WTC11 (cell line): Measurements from ENCODE around the gene ZNF48. TPM values are rescaled to one million over a fixed set of nuclear protein-coding genes. Genes with fewer than 3 reads are reported as not detected.

Experiments
- ATAC-seq: fragments of 200-7000 bp; cut with Tn5 transposase; 2 replicates; pipeline ENCODE4 v1.10.0; 2021; ENCODE audit warnings: mild to moderate bottlenecking, moderate library complexity
- CTCF ChIA-PET: fragments of 300-600 bp; sonication (Branson Sonifier 250); formaldehyde crosslinking; loops from one replicate; lab custom pipeline; 2021; ENCODE audit warnings: antibody characterized with exemption; lab: Charles Lee
- POLR2A ChIA-PET: fragments of 350-600 bp; sonication (Branson Sonifier 250); formaldehyde crosslinking; loops from one replicate; lab custom pipeline; 2021; ENCODE audit warnings: antibody characterized with exemption; lab: Charles Lee
- DNase-seq: peaks from one replicate; pipeline ENCODE4 v3.0.0; 2021; ENCODE audit warnings: low spot score
- H3K27ac Mint-ChIP-seq: 2 replicates; pipeline ENCODE4 v1.8.0; 2021; ENCODE audit warnings: mixed read lengths
- H3K27me3 Mint-ChIP-seq: 2 replicates; pipeline ENCODE4 v1.8.0; 2021; ENCODE audit warnings: low read depth, mild to moderate bottlenecking, moderate library complexity, mixed read lengths
- H3K36me3 Mint-ChIP-seq: 2 replicates; pipeline ENCODE4 v1.8.0; 2021; ENCODE audit warnings: mixed read lengths
- H3K4me1 Mint-ChIP-seq: 2 replicates; pipeline ENCODE4 v1.8.0; 2022; ENCODE audit warnings: mixed read lengths
- H3K4me3 Mint-ChIP-seq: 2 replicates; pipeline ENCODE4 v1.8.0; 2021; ENCODE audit warnings: mild to moderate bottlenecking, moderate library complexity, mixed read lengths
- H3K9me3 Mint-ChIP-seq: 2 replicates; pipeline ENCODE4 v1.8.0; 2021; ENCODE audit warnings: mixed read lengths
- AFF4 ChIP-seq: sonication (generic); formaldehyde crosslinking; IDR thresholded peaks from 2 replicates; pipeline ENCODE4 v1.8.1; 2023; ENCODE audit warnings: mild to moderate bottlenecking, missing genetic modification reagents, borderline replicate concordance
- EMX1 ChIP-seq: fragments of 250-450 bp; sonication (Bioruptor Pico); IDR thresholded peaks from 2 replicates; pipeline ENCODE4 v1.8.0; 2021; ENCODE audit warnings: mild to moderate bottlenecking
- ETV6 ChIP-seq: sonication (generic); formaldehyde crosslinking; IDR thresholded peaks from 2 replicates; pipeline ENCODE4 v1.8.1; 2022; ENCODE audit warnings: mild to moderate bottlenecking, missing genetic modification reagents
- FOXJ3 ChIP-seq: sonication (generic); formaldehyde crosslinking; IDR thresholded peaks from 2 replicates; pipeline ENCODE4 v1.9.0; 2021; ENCODE audit warnings: missing genetic modification reagents, mild to moderate bottlenecking, borderline replicate concordance
- GABPB1 ChIP-seq: sonication (generic); formaldehyde crosslinking; IDR thresholded peaks from 2 replicates; pipeline ENCODE4 v1.8.1; 2023; ENCODE audit warnings: mild to moderate bottlenecking, missing genetic modification reagents
- HMGA2 ChIP-seq: fragments of 250-450 bp; sonication (Bioruptor Pico); IDR thresholded peaks from 2 replicates; pipeline ENCODE4 v1.4.0; 2021; ENCODE audit warnings: mild to moderate bottlenecking, moderate library complexity
- KAT7 ChIP-seq: sonication (generic); formaldehyde crosslinking; IDR thresholded peaks from 2 replicates; pipeline ENCODE4 v1.8.1; 2023; ENCODE audit warnings: missing genetic modification reagents, mild to moderate bottlenecking, borderline replicate concordance
- NFYB ChIP-seq: sonication (generic); formaldehyde crosslinking; conservative IDR thresholded peaks from 2 replicates; pipeline ENCODE4 v1.8.0; 2022; ENCODE audit warnings: low read depth, missing genetic modification reagents
- NR1H2 ChIP-seq: sonication (generic); formaldehyde crosslinking; IDR thresholded peaks from 2 replicates; pipeline ENCODE4 v1.9.0; 2021; ENCODE audit warnings: mild to moderate bottlenecking, moderate library complexity, missing genetic modification reagents
- SMAD3 ChIP-seq: sonication (generic); formaldehyde crosslinking; IDR thresholded peaks from 2 replicates; pipeline ENCODE4 v1.8.0; 2022; ENCODE audit warnings: missing genetic modification reagents, mild to moderate bottlenecking, borderline replicate concordance
- USF1 ChIP-seq: sonication (generic); formaldehyde crosslinking; IDR thresholded peaks from 2 replicates; pipeline ENCODE4 v1.8.0; 2022; ENCODE audit warnings: mild to moderate bottlenecking, missing genetic modification reagents
- ZBTB21 ChIP-seq: sonication (generic); formaldehyde crosslinking; IDR thresholded peaks from 2 replicates; pipeline ENCODE4 v1.8.1; 2023; ENCODE audit warnings: mild to moderate bottlenecking, missing genetic modification reagents, borderline replicate concordance
- ZNF121 ChIP-seq: sonication (generic); formaldehyde crosslinking; IDR thresholded peaks from 2 replicates; pipeline ENCODE4 v1.8.0; 2023; ENCODE audit warnings: missing genetic modification reagents
- ZNF219 ChIP-seq: sonication (generic); formaldehyde crosslinking; IDR thresholded peaks from 2 replicates; pipeline ENCODE4 v1.8.0; 2023; ENCODE audit warnings: missing genetic modification reagents, mild to moderate bottlenecking, borderline replicate concordance
- ZNF281 ChIP-seq: sonication (generic); formaldehyde crosslinking; IDR thresholded peaks from 2 replicates; pipeline ENCODE4 v1.8.0; 2023; ENCODE audit warnings: mild to moderate bottlenecking, missing genetic modification reagents
- ZNF317 ChIP-seq: sonication (generic); formaldehyde crosslinking; IDR thresholded peaks from 2 replicates; pipeline ENCODE4 v1.8.1; 2023; ENCODE audit warnings: low read depth, mild to moderate bottlenecking, moderate library complexity, missing genetic modification reagents, borderline replicate concordance
- ZNF423 ChIP-seq: fragments of 250-450 bp; sonication (Bioruptor Pico); IDR thresholded peaks from 2 replicates; pipeline ENCODE4 v2.1.2; 2022; ENCODE audit warnings: mild to moderate bottlenecking, moderate library complexity
- ZNF512 ChIP-seq: sonication (generic); formaldehyde crosslinking; IDR thresholded peaks from 2 replicates; pipeline ENCODE4 v1.8.1; 2022; ENCODE audit warnings: missing genetic modification reagents, borderline replicate concordance
- ZNF532 ChIP-seq: fragments of 250-450 bp; sonication (Bioruptor Pico); IDR thresholded peaks from 2 replicates; pipeline ENCODE4 v1.9.0; 2021; ENCODE audit warnings: mild to moderate bottlenecking, borderline replicate concordance
- total RNA-seq: library from RNA; stranded (reverse); gene quantifications from 3 replicates; pipeline ENCODE4 v1.2.3, GENCODE V29; 2021

The ZNF48 gene
- total RNA-seq, 1 experiment from 2014 or later: 39.3 TPM

GRCh38 chr16:30438835-30439234 lies 43.6 kb downstream of the ZNF48 start:
- Mint-ChIP-seq H3K36me3 (peaks cover 3% of the 10 kb centered on the region), H3K4me3 (no peak overlapping the region), H3K27me3 (peaks cover 27% of the 10 kb centered on the region), H3K27ac (no peak overlapping the region; the same call in 1 of the 2 replicates), H3K4me1 (peaks cover 10% of the 10 kb centered on the region)
- POLR2A ChIA-PET: no interaction called here
- CTCF ChIA-PET: interaction anchor here (0.7 to 2.8 kb wide), 3 partner anchors 9 to 156 kb away, joined by 3 to 18 read pairs (median 3); partner anchors contain the start of gene DCTPP1
- ATAC-seq: no peak
- TF ChIP-seq HMGA2 (CRISPR knock-in tag) (no peak), KAT7 (CRISPR knock-in tag) (no peak), ZNF317 (CRISPR knock-in tag) (no peak), ZNF281 (CRISPR knock-in tag) (no peak)
- TF ChIP-seq, all 79 proteins: peak for 0
- no peak for DNase-seq
- peaks cover 2% of the 10 kb centered on the region; the same call in 1 of the 2 replicates for H3K9me3 Mint-ChIP-seq

- ChIA-PET CTCF (interaction anchor here (2.8 kb wide), 1 partner anchor 10 kb away, joined by 18 read pairs; the partner anchor contains the start of gene DCTPP1), POLR2A (no interaction called here)
- H3K27me3 Mint-ChIP-seq: peaks cover 20% of the 10 kb centered on the region
- H3K36me3 Mint-ChIP-seq: peaks cover 13% of the 10 kb centered on the region
- no peak overlapping the region for H3K4me3 Mint-ChIP-seq
- ATAC-seq (no peak), DNase-seq (no peak)
- peaks cover 9% of the 10 kb centered on the region for H3K9me3 Mint-ChIP-seq
- TF ChIP-seq GABPB1 (CRISPR knock-in tag) (no peak), ZNF512 (CRISPR knock-in tag) (no peak), ZNF219 (CRISPR knock-in tag) (no peak), AFF4 (CRISPR knock-in tag) (no peak), ZNF532 (no peak), NR1H2 (CRISPR knock-in tag) (no peak), ZBTB21 (CRISPR knock-in tag) (no peak), ETV6 (no peak), NFYB (no peak), USF1 (CRISPR knock-in tag) (no peak), EMX1 (CRISPR knock-in tag) (no peak), FOXJ3 (CRISPR knock-in tag) (no peak), ZNF423 (CRISPR knock-in tag) (no peak), ZNF121 (CRISPR knock-in tag) (no peak), SMAD3 (CRISPR knock-in tag) (no peak)
- peaks cover 18% of the 10 kb centered on the region for H3K4me1 Mint-ChIP-seq
- no peak overlapping the region for H3K27ac Mint-ChIP-seq
Observed at GRCh38 chr16:30439720-30440348, 44.6 kb downstream of the ZNF48 start.
